H1 (cell line): Measurements from ENCODE around the gene SP9. TPM values are rescaled to one million over a fixed set of nuclear protein-coding genes. Genes with fewer than 3 reads are reported as not detected.

Source experiments
- CTCF ChIA-PET: fragments of 300-600 bp; sonication (Branson Sonifier 250); formaldehyde crosslinking; loops from one replicate; lab custom pipeline; 2021; ENCODE audit not compliant: partially characterized antibody; lab: Charles Lee
- POLR2A ChIA-PET: fragments of 300-600 bp; sonication (Branson Sonifier 250); formaldehyde crosslinking; loops from one replicate; lab custom pipeline; 2021; ENCODE audit warnings: inconsistent platforms; ENCODE audit not compliant: partially characterized antibody; lab: Charles Lee
- DNase-seq, 2 experiments: peaks; one replicate each; pipeline versions ENCODE4 v3.0.0 to v3.0.0-alpha.2; 2010 to 2022; ENCODE audit warnings: low spot score in 2 of 2, low read depth in 1 of 2, mixed read lengths in 1 of 2
- FAIRE-seq: peaks from 2 replicates; lab custom pipeline; 2011; peaks lifted over from hg19 to GRCh38; lab: Jason Lieb, UNC
- H2AFZ ChIP-seq: 2 replicates; pipeline ENCODE4 v1.8.1; 2012; ENCODE audit warnings: low read length, inconsistent platforms
- H2AK5ac ChIP-seq: 2 replicates; pipeline ENCODE4 v1.6.1; 2013; ENCODE audit warnings: low read depth, low read length
- H2BK120ac ChIP-seq: replicated peaks from 2 replicates; pipeline ENCODE3; 2013; ENCODE audit warnings: low read depth, low read length, inconsistent platforms
- H2BK12ac ChIP-seq: 2 replicates; pipeline ENCODE4 v1.6.1; 2013; ENCODE audit warnings: low read depth, low read length
- H2BK15ac ChIP-seq: 2 replicates; pipeline ENCODE4 v1.6.1; 2013; ENCODE audit warnings: low read length
- H2BK20ac ChIP-seq: 2 replicates; pipeline ENCODE4 v1.6.1; 2013; ENCODE audit warnings: low read length
- H2BK5ac ChIP-seq: 2 replicates; pipeline ENCODE4 v1.6.1; 2013; ENCODE audit warnings: low read depth, low read length
- H3K14ac ChIP-seq: 2 replicates; pipeline ENCODE4 v1.6.1; 2013; ENCODE audit warnings: inconsistent platforms; ENCODE audit not compliant: insufficient read length
- H3K18ac ChIP-seq: 2 replicates; pipeline ENCODE4 v1.6.1; 2013; ENCODE audit warnings: low read length; ENCODE audit errors: extremely low read depth
- H3K23ac ChIP-seq: 2 replicates; pipeline ENCODE4 v1.6.1; 2013; ENCODE audit warnings: inconsistent platforms; ENCODE audit not compliant: insufficient read length
- H3K23me2 ChIP-seq: 2 replicates; pipeline ENCODE4 v1.6.1; 2013; ENCODE audit warnings: low read depth, low read length
- H3K27ac ChIP-seq: 2 replicates; pipeline ENCODE4 v1.6.1; 2011; ENCODE audit warnings: low read depth, low read length, inconsistent platforms
- H3K27me3 ChIP-seq, 4 experiments: replicated peaks in 1 of 4; 1 replicate in 1 of 4; 2 replicates in 3 of 4; pipeline versions ENCODE4 v1.6.1 to v1.8.1; 2011 to 2013; ENCODE audit warnings: low read length in 3 of 4, mild to moderate bottlenecking in 3 of 4, inconsistent platforms in 2 of 4, mixed read lengths in 2 of 4, moderate library complexity in 1 of 4; ENCODE audit not compliant: control insufficient read depth in 3 of 4, insufficient read depth in 3 of 4; ENCODE audit errors: extremely low read depth in 1 of 4
- H3K36me3 ChIP-seq, 4 experiments: 2 replicates each; pipeline versions ENCODE4 v1.6.1 to v1.8.1; 2011 to 2013; ENCODE audit warnings: mild to moderate bottlenecking in 4 of 4, low read length in 3 of 4, moderate library complexity in 2 of 4, control low read depth in 1 of 4, inconsistent platforms in 1 of 4; ENCODE audit not compliant: insufficient read depth in 4 of 4, control insufficient read depth in 2 of 4
- H3K4ac ChIP-seq: replicated peaks from 2 replicates; pipeline ENCODE3; 2013; ENCODE audit warnings: low read length, low read depth, mixed read lengths, inconsistent platforms; ENCODE audit not compliant: insufficient read length
- H3K4me1 ChIP-seq, 4 experiments: replicated peaks in 1 of 4; 1 replicate in 1 of 4; 2 replicates in 3 of 4; pipeline versions ENCODE4 v1.6.1 to v1.8.1; 2011 to 2013; ENCODE audit warnings: low read length in 3 of 4, inconsistent platforms in 2 of 4, mixed read lengths in 1 of 4; ENCODE audit not compliant: insufficient read depth in 4 of 4, control insufficient read depth in 3 of 4
- H3K4me2 ChIP-seq, 2 experiments: 2 replicates each; pipeline versions ENCODE4 v1.6.1 to v1.8.1; 2011 to 2013; ENCODE audit warnings: low read depth in 2 of 2, low read length in 2 of 2, control low read depth in 1 of 2, inconsistent platforms in 1 of 2, mild to moderate bottlenecking in 1 of 2; ENCODE audit not compliant: insufficient read depth in 1 of 2
- H3K4me3 ChIP-seq, 4 experiments: fragments of 200-600, 300-600 bp in 1 of 4; sonication (generic), shearing (Covaris generic), sonication (Bioruptor Twin) in 1 of 4; 2 replicates each; pipeline versions ENCODE4 v1.5.1 to v1.8.1; 2011 to 2016; ENCODE audit warnings: low read length in 4 of 4, low read depth in 3 of 4, control low read depth in 2 of 4, inconsistent platforms in 2 of 4, mild to moderate bottlenecking in 2 of 4, mixed read lengths in 1 of 4, moderate library complexity in 1 of 4; ENCODE audit not compliant: insufficient read depth in 2 of 4; ENCODE audit errors: extremely low read depth in 1 of 4
- H3K56ac ChIP-seq: replicated peaks from 2 replicates; pipeline ENCODE3; 2013; ENCODE audit warnings: low read depth, mild to moderate bottlenecking, mixed read lengths, low read length, inconsistent platforms; ENCODE audit not compliant: insufficient read length
- H3K79me1 ChIP-seq: 2 replicates; pipeline ENCODE4 v1.6.1; 2013; ENCODE audit warnings: low read depth, low read length, control low read depth
- H3K79me2 ChIP-seq, 2 experiments: 2 replicates each; pipeline versions ENCODE4 v1.6.1 to v1.8.1; 2012 to 2013; ENCODE audit warnings: low read length in 2 of 2, mild to moderate bottlenecking in 2 of 2, inconsistent platforms in 1 of 2; ENCODE audit not compliant: insufficient read depth in 2 of 2, control insufficient read depth in 1 of 2
- H3K9ac ChIP-seq, 4 experiments: replicated peaks in 1 of 4; 1 replicate in 1 of 4; 2 replicates in 3 of 4; pipeline versions ENCODE4 v1.6.1 to v1.8.1; 2011 to 2013; ENCODE audit warnings: low read depth in 3 of 4, low read length in 3 of 4, control low read depth in 2 of 4, mild to moderate bottlenecking in 2 of 4, moderate library complexity in 2 of 4, inconsistent platforms in 1 of 4; ENCODE audit errors: extremely low read depth in 1 of 4
- H3K9me3 ChIP-seq, 2 experiments: 2 replicates each; pipeline versions ENCODE4 v1.6.1 to v1.8.1; 2012 to 2013; ENCODE audit warnings: mild to moderate bottlenecking in 2 of 2, moderate library complexity in 2 of 2, control low read depth in 1 of 2, inconsistent platforms in 1 of 2, low read depth in 1 of 2, low read length in 1 of 2, mixed read lengths in 1 of 2; ENCODE audit not compliant: insufficient read depth in 2 of 2
- H4K20me1 ChIP-seq, 2 experiments: replicated peaks in 1 of 2; 2 replicates each; pipeline versions ENCODE3 to v1.8.1; 2011 to 2013; ENCODE audit warnings: inconsistent platforms in 2 of 2, low read length in 2 of 2, mild to moderate bottlenecking in 1 of 2; ENCODE audit not compliant: insufficient read depth in 2 of 2, control insufficient read depth in 1 of 2
- H4K5ac ChIP-seq: 2 replicates; pipeline ENCODE4 v1.6.1; 2013; ENCODE audit warnings: low read length, low read depth, mixed read lengths, inconsistent platforms; ENCODE audit not compliant: insufficient read length
- H4K8ac ChIP-seq: 2 replicates; pipeline ENCODE4 v1.8.0; 2013; ENCODE audit warnings: mild to moderate bottlenecking, moderate library complexity, low read length, inconsistent platforms; ENCODE audit not compliant: insufficient read depth; ENCODE audit errors: extremely low read depth
- H4K91ac ChIP-seq: replicated peaks from 2 replicates; pipeline ENCODE3; 2013; ENCODE audit warnings: low read length, mixed read lengths, inconsistent platforms; ENCODE audit not compliant: insufficient read length
- ASH2L ChIP-seq: fragments of 200-600, 300-600 bp; sonication (generic); IDR thresholded peaks from one replicate; pipeline ENCODE4 v1.7.1; 2017; ENCODE audit warnings: low read length
- EZH2 ChIP-seq: fragments of 200-600 bp; sonication (generic); IDR thresholded peaks from 2 replicates; pipeline ENCODE4 v1.7.1; 2012; ENCODE audit warnings: low read depth, mild to moderate bottlenecking, moderate library complexity, low read length, inconsistent platforms; ENCODE audit not compliant: severe bottlenecking
- KDM1A ChIP-seq: fragments of 200-600, 300-600 bp; sonication (generic); IDR thresholded peaks from 2 replicates; pipeline ENCODE4 v1.7.1; 2016; ENCODE audit warnings: mild to moderate bottlenecking, low read length, borderline replicate concordance
- RBBP5 ChIP-seq: IDR thresholded peaks from 2 replicates; pipeline ENCODE4 v1.7.1; 2012; ENCODE audit warnings: low read depth, mild to moderate bottlenecking, inconsistent platforms, low read length, moderate library complexity, borderline replicate concordance
- WGBS, 2 experiments: shearing (Covaris generic) in 1 of 2; methylation state at CpG; one replicate each; pipeline versions ENCODE4 v1.1.6 to v1.1.7; 2013 to 2015; ENCODE audit warnings: low lambda C conversion rate in 2 of 2, mixed read lengths in 2 of 2, inconsistent platforms in 1 of 2, low coverage in 1 of 2, missing lambda C conversion rate in 1 of 2; ENCODE audit not compliant: insufficient replicate concordance in 2 of 2, insufficient coverage in 1 of 2, insufficient read length in 1 of 2; ENCODE audit errors: extremely low coverage in 1 of 2, missing lambda C conversion rate in 1 of 2; 5-methylcytosine and 5-hydroxymethylcytosine counted together
- polyA plus RNA-seq, 7 experiments: library from polyadenylated mRNA; depleted of rRNA in 3 of 7; stranded (reverse) in 5 of 7; unstranded in 2 of 7; fragments of >200 nt in 5 of 7; fragments of 200-250 nt in 2 of 7; gene quantifications; 1 replicate in 5 of 7; 2 replicates in 1 of 7; 4 replicates in 1 of 7; pipeline versions ENCODE4 v1.2.1 to v1.2.3, GENCODE V29; 2011 to 2013; ENCODE audit warnings: missing spikeins in 2 of 7, mixed read lengths in 2 of 7
- total RNA-seq: library from RNA; stranded (reverse); fragmentation: NEBNext Ultra II Directional; extraction: Animal tissue kit (Norgen Biotek cat#: 25700); gene quantifications from 2 replicates; pipeline ENCODE4 v1.2.1, GENCODE V29; 2021

Gene SP9
- total and polyA plus RNA-seq, 2 of the 8 experiments (the other 6 are each of a cell fraction or from before 2014, with no cell fraction given), result 0.03 to 0.11 TPM

DNA sequence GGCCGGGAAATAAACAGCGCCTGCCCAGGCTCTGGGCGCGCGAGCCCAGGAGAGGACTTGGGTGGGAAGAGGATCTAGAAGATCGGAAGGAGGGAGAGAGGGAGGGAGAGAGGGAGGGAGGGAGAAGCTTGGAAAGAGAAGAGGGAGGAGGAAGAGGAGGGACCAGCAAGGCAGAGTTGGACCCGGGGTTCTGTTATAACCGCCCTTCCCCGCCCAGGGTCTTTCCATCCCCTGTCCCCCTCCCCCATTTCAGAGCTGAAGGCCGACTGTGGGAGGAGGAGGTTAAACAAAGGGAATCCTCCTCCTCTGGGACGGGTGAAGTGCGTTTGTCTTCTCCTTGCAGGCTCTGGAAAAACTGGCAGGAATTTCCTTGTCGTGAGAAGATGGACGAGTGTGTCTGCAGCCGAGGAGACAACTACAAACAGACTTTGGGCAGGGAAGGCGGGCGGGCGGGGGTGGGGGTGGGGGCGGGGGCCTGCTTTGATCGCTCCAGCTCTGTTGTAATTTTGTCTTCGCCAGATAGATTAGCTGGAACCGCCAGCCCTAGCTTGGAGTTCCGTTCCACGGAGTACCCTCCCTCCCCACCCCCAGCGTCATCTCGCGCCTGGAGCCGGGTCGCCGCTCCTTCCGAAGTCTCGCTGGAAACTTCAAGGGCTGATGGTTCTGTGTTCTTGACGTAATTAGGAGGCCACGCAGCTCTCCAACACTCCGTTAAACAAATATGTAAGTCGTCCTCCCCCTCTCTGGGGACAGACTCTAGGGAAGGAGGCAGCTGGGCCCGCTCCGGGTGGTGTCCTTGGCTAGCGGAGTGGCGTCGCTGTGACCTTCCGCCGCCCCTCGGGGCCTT lies 6.4 kb upstream of the SP9 start:
- Histone ChIP-seq H3K4me3 (peak overlapping the region; percentile 27 to 72 (median 45); a peak in 6 of 8 replicates), H2BK15ac (0 out of 2 replicates have a peak overlapping the region, but pooled peaks have one; percentile 89), H4K5ac (no peak overlapping the region), H3K23ac (no peak overlapping the region), H3K36me3 (no peaks in the 10 kb centered on the region), H3K14ac (no peak overlapping the region), H3K79me1 (no peaks in the 10 kb centered on the region), H3K18ac (no peak overlapping the region), H3K4ac (no peak overlapping the region), H3K23me2 (peaks cover 9% of the 10 kb centered on the region; the same call in 1 of the 2 replicates), H3K4me2 (peak overlapping the region; percentile 81 to 86), H3K79me2 (no peaks in the 10 kb centered on the region), H3K27ac (no peak overlapping the region), H4K8ac (no peak overlapping the region; the same call in 1 of the 2 replicates), H3K9me3 (no peaks in the 10 kb centered on the region), H4K91ac (no peak overlapping the region), H3K9ac (no peak overlapping the region), H2BK12ac (no peak overlapping the region; the same call in 1 of the 2 replicates), H3K56ac (no peak overlapping the region), H3K4me1 (peaks cover 13 to 30% (median 17%) of the 10 kb centered on the region in 4 experiments), H2BK20ac (peak overlapping the region; percentile 55; the same call in 1 of the 2 replicates), H3K27me3 (peaks cover 54 to 91% (median 77%) of the 10 kb centered on the region in 4 experiments), H2BK5ac (no peak overlapping the region), H4K20me1 (peaks cover 6 to 14% of the 10 kb centered on the region in 2 experiments), H2AFZ (peak overlapping the region; percentile 83), H2AK5ac (0 out of 2 replicates have a peak overlapping the region, but pooled peaks have one; percentile 30), H2BK120ac (no peak overlapping the region)
- 2% methylated on average over 26 of the region's 44 CpGs; no CpG with 5 or more reads in 1 of the 2 experiments for WGBS, 2 experiments
- CTCF ChIA-PET, result interaction anchor here (1.1 to 1.9 kb wide), 4 partner anchors 10 to 172 kb away, joined by 3 to 10 read pairs (median 6); no protein-coding TSS in a partner anchor
- FAIRE-seq (no peak), DNase-seq (peak in 1 of 2 experiments; percentile 68)
- POLR2A ChIA-PET, result interaction anchor here (1.0 to 1.4 kb wide), 5 partner anchors 9 to 80 kb away, joined by 3 to 6 read pairs (median 3); partner anchors contain the start of gene OLA1
- peak; percentile 19 for TF ChIP-seq ASH2L
- 0 out of 2 replicates have a peak, but pooled peaks have one; percentile 23 for TF ChIP-seq RBBP5
- peak; percentile 55; the same call in 1 of the 2 replicates for TF ChIP-seq KDM1A
- TF ChIP-seq EZH2, result peak; percentile 2
